Measurements from ENCODE around the gene HOXA10.

GRCh38 chr7:27141923-27142579 is 32.1 kb downstream of the HOXA10 start:
- TF ChIP-seq CTCF (IDR thresholded peaks at IDR 0.05; ENCODE audit: borderline replicate concordance, extremely low read depth, low read length, poor library complexity, severe bottlenecking) (no peak), EZH2 (IDR thresholded peaks at IDR 0.05; ENCODE audit: borderline replicate concordance, low read depth, low read length, severe bottlenecking) (no peak)
